ENCODE results near the gene PEAK1.

PEAK1 gene

DNA sequence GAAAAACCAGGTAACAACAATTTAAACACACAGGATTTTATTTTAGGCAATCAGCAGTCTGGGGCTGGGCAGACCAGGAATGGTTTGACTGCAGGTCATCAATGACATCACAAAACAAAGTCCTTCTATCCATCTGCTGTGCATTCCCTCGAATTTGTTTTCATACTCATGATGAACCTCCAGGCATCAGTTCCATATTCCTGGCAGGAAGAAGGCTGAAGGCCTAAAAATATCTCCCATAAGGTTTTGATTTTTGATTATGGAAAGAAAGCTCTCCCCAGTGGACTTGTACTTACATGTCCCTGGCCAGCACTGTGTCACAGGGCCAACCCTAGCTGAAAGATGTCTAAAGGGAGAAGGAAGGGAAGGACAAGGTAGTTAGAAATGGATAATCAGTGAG, 107.4 kb downstream of the PEAK1 start:
- no peak overlapping the region for H3K4me3 ChIP-seq (ENCODE audit: low read depth in 1 of 2, low read length in 2 of 2)
- no peaks in the 10 kb centered on the region for H3K9me3 ChIP-seq (ENCODE audit: low read length)
- no peaks in the 10 kb centered on the region for H3K36me3 ChIP-seq (ENCODE audit: insufficient read depth, low read length)
- H3K4me1 ChIP-seq (ENCODE audit: insufficient read depth, low read length): peaks cover 4% of the 10 kb centered on the region
- no peak overlapping the region for H3K27ac ChIP-seq (ENCODE audit: low read depth, low read length)
- H3K27me3 ChIP-seq (ENCODE audit: control insufficient read depth in 1 of 2, insufficient read depth in 2 of 2, low read length in 2 of 2): no peaks in the 10 kb centered on the region
- no peak overlapping the region for H3K9ac ChIP-seq (ENCODE audit: low read length)

DNA sequence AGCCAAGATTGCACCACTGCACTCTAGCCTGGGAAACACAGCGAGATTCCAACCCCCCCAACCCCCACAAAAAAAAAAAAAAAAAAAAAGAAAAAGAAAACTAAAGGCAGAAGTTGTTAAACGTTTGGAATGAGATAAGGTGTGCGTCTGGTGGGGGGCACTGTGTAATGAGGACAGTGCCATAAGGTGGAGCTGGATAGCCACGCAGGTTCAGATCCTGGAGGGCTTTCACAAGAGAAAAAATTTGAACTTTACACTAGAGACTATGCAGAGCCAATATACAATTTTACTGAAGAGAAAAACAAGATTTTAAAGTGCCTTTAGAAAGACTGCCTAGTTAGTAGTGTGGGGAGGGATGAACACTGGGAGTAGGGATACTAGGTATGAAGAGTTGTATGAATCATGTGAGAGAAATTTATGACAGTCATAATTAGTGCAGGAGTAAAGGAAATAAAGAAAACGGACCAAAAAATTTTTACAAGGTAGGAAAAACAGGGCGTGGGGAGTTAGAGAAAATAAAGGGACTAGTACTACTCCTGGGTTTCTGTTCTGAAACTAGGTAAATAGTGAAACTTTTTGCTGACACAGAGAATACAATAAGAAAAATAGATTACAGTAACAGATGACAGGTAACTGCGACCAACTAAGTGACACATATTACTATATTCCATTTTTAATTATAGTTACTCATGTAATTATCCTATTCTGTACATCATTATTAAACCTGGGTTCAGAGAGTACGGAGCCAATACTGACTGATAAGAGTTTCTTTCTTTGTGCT, 108.1 kb downstream of the PEAK1 start:
- no peaks in the 10 kb centered on the region for H3K9me3 ChIP-seq (ENCODE audit: low read length)
- no peaks in the 10 kb centered on the region for H3K36me3 ChIP-seq (ENCODE audit: insufficient read depth, low read length)
- H3K4me3 ChIP-seq (ENCODE audit: low read depth in 1 of 2, low read length in 2 of 2): no peak overlapping the region
- no peaks in the 10 kb centered on the region for H3K27me3 ChIP-seq (ENCODE audit: control insufficient read depth in 1 of 2, insufficient read depth in 2 of 2, low read length in 2 of 2)
- no peak overlapping the region for H3K9ac ChIP-seq (ENCODE audit: low read length)
- H3K4me1 ChIP-seq (ENCODE audit: insufficient read depth, low read length): peaks cover 4% of the 10 kb centered on the region
- H3K27ac ChIP-seq (ENCODE audit: low read depth, low read length): no peak overlapping the region

DNA sequence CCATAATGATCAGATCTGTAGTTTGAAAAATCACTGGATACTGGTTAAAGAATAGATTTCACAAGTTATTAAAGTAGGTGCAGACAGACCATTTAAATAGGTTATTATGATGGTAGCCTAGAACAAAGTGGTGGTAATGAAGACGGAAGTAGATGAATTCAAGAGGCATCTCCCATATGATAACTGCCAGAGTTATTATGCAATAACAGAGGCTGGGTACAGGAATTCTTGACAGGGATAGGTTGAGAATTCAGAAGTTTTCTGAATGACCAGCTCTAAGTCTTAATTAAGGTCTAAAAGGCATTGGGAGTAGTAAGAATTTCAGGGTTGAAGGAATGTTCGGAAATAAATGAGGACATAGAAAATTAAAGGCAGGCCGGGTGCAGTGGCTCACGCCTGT, 108.9 kb downstream of the PEAK1 start:
- Histone ChIP-seq H3K27me3 (ENCODE audit: control insufficient read depth in 1 of 2, insufficient read depth in 2 of 2, low read length in 2 of 2) (no peaks in the 10 kb centered on the region), H3K9ac (ENCODE audit: low read length) (no peak overlapping the region), H3K4me3 (ENCODE audit: low read depth in 1 of 2, low read length in 2 of 2) (no peak overlapping the region), H3K27ac (ENCODE audit: low read depth, low read length) (no peak overlapping the region), H3K9me3 (ENCODE audit: low read length) (no peaks in the 10 kb centered on the region), H3K36me3 (ENCODE audit: insufficient read depth, low read length) (no peaks in the 10 kb centered on the region), H3K4me1 (ENCODE audit: insufficient read depth, low read length) (peaks cover 4% of the 10 kb centered on the region)

DNA sequence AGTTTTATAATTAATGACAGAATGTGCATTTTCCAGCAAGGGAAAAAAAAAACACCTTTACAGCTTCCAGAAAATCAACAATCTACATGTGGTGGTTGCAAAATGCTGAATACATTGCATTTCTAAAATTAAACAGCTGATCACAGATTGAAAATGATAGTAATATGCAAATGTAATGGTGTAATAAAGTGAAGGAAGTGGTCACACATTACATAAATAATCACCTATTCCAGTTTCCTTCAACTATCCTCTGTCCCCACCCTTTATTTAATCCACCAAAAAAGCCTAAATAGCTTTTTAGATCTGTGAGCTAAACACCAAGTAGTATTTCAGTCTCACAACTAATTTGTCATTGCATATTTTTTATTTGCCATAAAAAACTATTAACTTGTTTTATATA, 110.5 kb downstream of the PEAK1 start:
- peaks cover 4% of the 10 kb centered on the region for H3K4me1 ChIP-seq (ENCODE audit: insufficient read depth, low read length)
- no peak overlapping the region for H3K9ac ChIP-seq (ENCODE audit: low read length)
- no peak overlapping the region for H3K27ac ChIP-seq (ENCODE audit: low read depth, low read length)
- no peak overlapping the region for H3K4me3 ChIP-seq (ENCODE audit: low read depth in 1 of 2, low read length in 2 of 2)
- no peaks in the 10 kb centered on the region for H3K36me3 ChIP-seq (ENCODE audit: insufficient read depth, low read length)
- no peaks in the 10 kb centered on the region for H3K27me3 ChIP-seq (ENCODE audit: control insufficient read depth in 1 of 2, insufficient read depth in 2 of 2, low read length in 2 of 2)
- H3K9me3 ChIP-seq (ENCODE audit: low read length): no peaks in the 10 kb centered on the region

DNA sequence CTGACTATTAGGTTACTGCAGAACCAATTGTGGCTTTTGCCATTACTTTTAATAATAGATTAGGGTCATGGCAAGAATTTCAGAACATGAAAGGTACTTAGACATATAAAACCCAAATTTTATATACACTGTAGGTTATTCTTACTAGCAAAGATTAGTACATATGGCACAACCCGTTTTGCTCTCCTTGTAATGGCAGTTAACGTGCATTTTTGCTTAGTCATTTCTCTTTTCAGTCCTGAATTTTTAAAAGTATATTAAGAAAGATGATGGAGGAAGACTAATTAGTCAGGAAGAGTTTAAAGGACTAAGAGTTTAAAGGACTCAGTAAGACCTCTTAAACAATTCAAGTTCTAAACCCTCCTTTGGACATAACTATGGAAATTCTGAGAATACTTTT, 114.0 kb downstream of the PEAK1 start:
- Histone ChIP-seq H3K4me3 (ENCODE audit: low read depth in 1 of 2, low read length in 2 of 2) (no peak overlapping the region), H3K9me3 (ENCODE audit: low read length) (no peaks in the 10 kb centered on the region), H3K27me3 (ENCODE audit: control insufficient read depth in 1 of 2, insufficient read depth in 2 of 2, low read length in 2 of 2) (no peaks in the 10 kb centered on the region), H3K4me1 (ENCODE audit: insufficient read depth, low read length) (peaks cover 4% of the 10 kb centered on the region), H3K9ac (ENCODE audit: low read length) (no peak overlapping the region), H3K36me3 (ENCODE audit: insufficient read depth, low read length) (no peaks in the 10 kb centered on the region), H3K27ac (ENCODE audit: low read depth, low read length) (no peak overlapping the region)

DNA sequence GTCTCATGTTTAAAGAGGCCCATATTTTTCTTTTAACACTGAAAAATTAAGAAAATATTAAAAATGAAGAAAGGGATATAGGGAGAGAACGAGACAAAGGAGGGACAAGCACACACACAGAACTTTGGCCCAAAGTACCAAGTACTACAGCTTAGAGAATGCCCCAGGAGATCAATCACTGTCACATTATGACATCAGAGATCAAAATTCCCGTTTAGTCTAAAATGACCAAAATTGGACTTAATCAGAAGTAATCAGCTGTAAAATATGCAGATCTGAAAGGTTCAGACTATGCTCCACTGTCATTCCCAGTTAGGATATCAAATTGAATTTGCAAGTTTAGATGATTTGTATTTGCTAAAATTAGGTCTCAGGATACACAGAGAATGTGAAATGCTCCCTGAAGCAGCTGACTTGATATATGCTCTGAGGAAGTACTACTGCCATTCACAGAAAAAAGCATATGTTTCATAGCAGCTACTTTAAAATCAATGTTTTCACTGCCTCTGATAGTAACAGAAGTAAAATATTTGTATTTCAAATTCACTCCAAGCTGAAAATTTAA, 123.0 kb downstream of the PEAK1 start:
- Histone ChIP-seq H3K27me3 (ENCODE audit: control insufficient read depth in 1 of 2, insufficient read depth in 2 of 2, low read length in 2 of 2) (no peaks in the 10 kb centered on the region), H3K9ac (ENCODE audit: low read length) (no peak overlapping the region), H3K4me1 (ENCODE audit: insufficient read depth, low read length) (no peaks in the 10 kb centered on the region), H3K27ac (ENCODE audit: low read depth, low read length) (no peak overlapping the region), H3K36me3 (ENCODE audit: insufficient read depth, low read length) (no peaks in the 10 kb centered on the region), H3K9me3 (ENCODE audit: low read length) (no peaks in the 10 kb centered on the region), H3K4me3 (ENCODE audit: low read depth in 1 of 2, low read length in 2 of 2) (no peak overlapping the region)

DNA sequence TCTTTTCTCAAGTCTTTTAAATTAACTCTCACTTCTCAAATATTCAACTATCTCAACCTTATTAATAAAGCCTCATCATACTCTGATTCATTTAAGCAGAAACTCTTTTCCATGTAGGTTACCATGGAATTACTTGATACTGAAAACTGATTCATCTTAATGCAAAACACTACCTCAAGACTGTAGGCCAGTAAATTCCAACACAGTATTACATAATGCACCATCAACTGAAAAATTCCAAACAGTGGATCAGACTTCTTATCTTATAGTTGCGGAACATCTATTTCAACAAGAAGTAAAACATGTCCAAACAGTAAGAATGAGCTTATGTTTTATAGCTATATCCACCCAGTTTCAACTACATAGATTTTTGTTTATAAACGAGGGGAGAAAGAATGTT, 124.5 kb downstream of the PEAK1 start:
- H3K27ac ChIP-seq (ENCODE audit: low read depth, low read length): no peak overlapping the region
- no peaks in the 10 kb centered on the region for H3K4me1 ChIP-seq (ENCODE audit: insufficient read depth, low read length)
- H3K36me3 ChIP-seq (ENCODE audit: insufficient read depth, low read length): no peaks in the 10 kb centered on the region
- H3K9ac ChIP-seq (ENCODE audit: low read length): no peak overlapping the region
- no peaks in the 10 kb centered on the region for H3K9me3 ChIP-seq (ENCODE audit: low read length)
- H3K4me3 ChIP-seq (ENCODE audit: low read depth in 1 of 2, low read length in 2 of 2): no peak overlapping the region
- no peaks in the 10 kb centered on the region for H3K27me3 ChIP-seq (ENCODE audit: control insufficient read depth in 1 of 2, insufficient read depth in 2 of 2, low read length in 2 of 2)

DNA sequence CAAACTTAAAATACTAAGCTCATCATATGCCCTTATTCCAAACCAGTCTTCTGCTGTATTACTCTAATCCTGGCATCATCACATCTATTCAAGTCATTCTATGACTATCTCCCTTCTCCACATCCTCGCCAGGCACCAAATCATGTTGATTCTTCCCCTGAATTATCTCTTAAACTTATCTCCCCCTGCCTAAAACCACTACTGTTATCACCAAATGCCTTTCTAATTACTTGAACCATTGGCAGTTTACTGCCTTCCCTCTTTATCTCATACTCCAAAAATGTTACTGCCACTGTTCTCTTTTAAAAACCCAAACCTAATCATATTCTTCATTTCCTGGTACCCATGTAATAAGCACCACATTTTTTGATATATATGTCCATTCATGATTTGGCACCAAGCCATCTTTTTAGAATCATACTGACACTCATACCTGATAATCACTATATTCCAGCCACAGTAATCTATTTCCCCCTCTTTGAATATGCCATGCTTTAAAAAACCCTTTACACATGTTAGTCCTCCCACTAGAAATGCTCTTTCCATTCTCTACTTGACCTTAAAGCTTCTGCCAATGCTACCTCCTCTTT, 126.8 kb downstream of the PEAK1 start:
- Histone ChIP-seq H3K36me3 (ENCODE audit: insufficient read depth, low read length) (no peaks in the 10 kb centered on the region), H3K27me3 (ENCODE audit: control insufficient read depth in 1 of 2, insufficient read depth in 2 of 2, low read length in 2 of 2) (no peaks in the 10 kb centered on the region), H3K4me3 (ENCODE audit: low read depth in 1 of 2, low read length in 2 of 2) (no peak overlapping the region), H3K9ac (ENCODE audit: low read length) (no peak overlapping the region), H3K4me1 (ENCODE audit: insufficient read depth, low read length) (no peaks in the 10 kb centered on the region), H3K27ac (ENCODE audit: low read depth, low read length) (no peak overlapping the region), H3K9me3 (ENCODE audit: low read length) (no peaks in the 10 kb centered on the region)

DNA sequence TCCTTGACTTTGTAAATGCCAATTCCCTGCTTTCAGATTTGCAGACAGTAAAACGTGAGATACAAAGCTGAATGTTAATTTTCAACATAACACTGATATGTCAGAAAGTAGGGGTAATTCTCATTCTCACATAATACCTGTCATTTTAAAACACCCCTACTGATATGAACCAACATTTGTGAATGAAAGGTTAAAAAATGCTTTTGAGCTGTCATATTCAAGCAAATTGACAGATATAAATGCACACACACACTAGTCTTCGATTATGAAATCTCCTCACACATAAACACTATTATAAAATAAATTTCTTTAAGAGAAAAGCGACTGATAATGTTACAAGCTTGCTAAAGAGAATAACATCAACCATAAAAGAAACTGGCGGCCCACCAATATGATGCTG, 128.8 kb downstream of the PEAK1 start:
- no peak overlapping the region for H3K9ac ChIP-seq (ENCODE audit: low read length)
- no peaks in the 10 kb centered on the region for H3K4me1 ChIP-seq (ENCODE audit: insufficient read depth, low read length)
- no peaks in the 10 kb centered on the region for H3K36me3 ChIP-seq (ENCODE audit: insufficient read depth, low read length)
- no peak overlapping the region for H3K27ac ChIP-seq (ENCODE audit: low read depth, low read length)
- H3K9me3 ChIP-seq (ENCODE audit: low read length): no peaks in the 10 kb centered on the region
- no peak overlapping the region for H3K4me3 ChIP-seq (ENCODE audit: low read depth in 1 of 2, low read length in 2 of 2)
- no peaks in the 10 kb centered on the region for H3K27me3 ChIP-seq (ENCODE audit: control insufficient read depth in 1 of 2, insufficient read depth in 2 of 2, low read length in 2 of 2)

DNA sequence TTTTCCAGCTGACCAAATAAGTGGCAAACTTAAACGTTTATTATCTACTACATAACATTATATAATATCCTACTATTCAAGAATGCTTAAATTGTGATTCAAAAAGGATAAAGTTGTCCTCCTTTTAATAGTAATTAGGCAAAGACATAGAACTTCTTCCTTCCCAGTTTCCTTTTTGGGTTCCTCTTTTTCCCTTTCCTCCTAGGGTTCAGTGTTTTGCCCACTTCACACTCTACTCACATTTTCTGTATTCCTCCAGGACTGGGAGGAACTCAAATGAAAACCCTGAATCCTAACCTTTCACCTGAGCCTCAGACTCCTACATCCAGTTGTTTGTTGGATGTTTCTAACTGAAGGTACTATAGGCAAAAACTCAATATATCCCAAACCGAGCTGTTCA, 132.5 kb downstream of the PEAK1 start:
- no peak overlapping the region for H3K27ac ChIP-seq (ENCODE audit: low read depth, low read length)
- no peaks in the 10 kb centered on the region for H3K27me3 ChIP-seq (ENCODE audit: control insufficient read depth in 1 of 2, insufficient read depth in 2 of 2, low read length in 2 of 2)
- H3K9me3 ChIP-seq (ENCODE audit: low read length): no peaks in the 10 kb centered on the region

DNA sequence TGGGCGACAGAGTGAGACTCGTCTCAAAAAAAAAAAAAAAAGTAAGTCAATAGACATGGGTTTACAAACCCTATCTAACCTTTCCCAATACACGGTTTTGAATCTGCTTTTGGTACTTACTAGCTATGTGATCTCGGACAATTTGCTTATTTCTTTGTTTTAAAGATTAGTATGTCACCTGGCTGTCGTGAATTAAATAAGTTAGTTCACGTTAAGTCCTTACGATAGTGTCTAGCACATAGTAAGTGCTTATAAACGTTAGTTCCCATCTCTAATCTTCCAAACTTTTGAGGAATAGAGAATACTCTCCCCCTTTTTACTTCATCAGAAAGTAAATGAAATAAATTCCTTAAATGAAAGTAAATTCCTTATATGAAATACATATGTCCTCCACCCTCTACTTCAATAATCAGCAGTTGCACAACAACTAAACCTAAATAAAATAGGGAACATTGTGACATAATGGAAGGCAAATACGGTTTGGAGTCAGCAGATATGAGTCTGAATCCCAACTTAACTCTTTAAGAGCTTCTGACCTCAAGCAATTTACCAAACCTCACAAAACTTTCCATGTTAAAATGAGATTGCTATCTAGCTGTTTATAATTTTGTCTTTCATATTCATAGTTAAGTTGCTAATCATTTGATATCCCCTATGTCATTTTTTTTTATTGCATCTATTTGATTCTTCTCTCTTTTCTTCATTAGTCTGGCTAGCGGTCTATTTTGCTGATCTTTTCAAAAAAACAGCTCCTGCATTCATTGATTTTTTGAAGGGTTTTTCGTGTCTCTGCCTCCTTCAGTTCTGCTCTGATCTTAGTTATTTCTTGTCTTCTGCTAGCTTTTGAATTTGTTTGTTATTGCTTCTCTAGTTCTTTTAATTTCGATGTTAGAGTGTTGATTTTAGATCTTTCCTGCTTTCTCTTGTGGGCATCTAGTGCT, 134.6 kb downstream of the PEAK1 start:
- peaks cover 16% of the 10 kb centered on the region for H3K4me1 ChIP-seq (ENCODE audit: insufficient read depth, low read length)
- no peak overlapping the region for H3K4me3 ChIP-seq (ENCODE audit: low read depth in 1 of 2, low read length in 2 of 2)
- no peaks in the 10 kb centered on the region for H3K9me3 ChIP-seq (ENCODE audit: low read length)
- H3K27me3 ChIP-seq (ENCODE audit: control insufficient read depth in 1 of 2, insufficient read depth in 2 of 2, low read length in 2 of 2): no peaks in the 10 kb centered on the region
- H3K36me3 ChIP-seq (ENCODE audit: insufficient read depth, low read length): no peaks in the 10 kb centered on the region
- H3K9ac ChIP-seq (ENCODE audit: low read length): no peak overlapping the region
- H3K27ac ChIP-seq (ENCODE audit: low read depth, low read length): no peak overlapping the region

More for the DNA sequence above, 132.5 kb downstream of the PEAK1 start:
- no peak overlapping the region for H3K4me3 ChIP-seq (ENCODE audit: low read depth in 1 of 2, low read length in 2 of 2)
- peaks cover 7% of the 10 kb centered on the region for H3K4me1 ChIP-seq (ENCODE audit: insufficient read depth, low read length)
- no peak overlapping the region for H3K9ac ChIP-seq (ENCODE audit: low read length)
- no peaks in the 10 kb centered on the region for H3K36me3 ChIP-seq (ENCODE audit: insufficient read depth, low read length)
